NCI-H1694 treated with DMSO at 0.1 percent for 48 hours (cell line): ENCODE data around the gene CD27.
A peak's percentile ranks its signal among the peaks of the same experiment; 100 is the strongest.
"Not testable (repeated sequence)": the region's sequence is repeated elsewhere in the genome, so short reads cannot be mapped to it uniquely, and the experiment has no call there.

Experiments used
- DNase-seq: peaks from one replicate; lab custom pipeline; 2025; lab: John Stamatoyannopoulos, UW

Gene CD27

GRCh38 chr12:6461401-6462233 lies 16.9 kb downstream of the CD27 start:
- DNase-seq: no peak

GRCh38 chr12:6462234-6462995 lies 17.7 kb downstream of the CD27 start:
- no peak for DNase-seq

DNA sequence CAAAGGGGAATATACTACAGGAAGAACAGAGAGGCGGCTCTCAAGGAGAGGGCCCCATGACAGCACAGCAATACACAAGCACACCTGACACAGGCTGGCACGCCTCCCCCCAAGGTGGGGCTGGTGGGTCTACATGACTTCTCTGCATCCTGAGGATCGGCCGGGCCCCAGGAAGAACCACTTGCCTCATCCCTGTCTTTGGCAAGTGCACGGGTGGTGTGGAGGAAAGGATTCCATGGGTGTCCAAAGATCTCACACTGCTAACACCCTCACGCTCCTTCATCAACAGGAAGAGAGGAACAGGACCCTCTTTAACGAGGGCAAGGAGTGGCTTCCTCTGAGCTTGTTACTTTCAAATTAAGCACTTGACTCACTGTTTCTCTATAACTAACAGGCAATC lies 18.5 kb downstream of the CD27 start:
- DNase-seq: no peak

- DNase-seq: no peak
Measured at GRCh38 chr12:6463858-6464257, 19.1 kb downstream of the CD27 start.

DNA sequence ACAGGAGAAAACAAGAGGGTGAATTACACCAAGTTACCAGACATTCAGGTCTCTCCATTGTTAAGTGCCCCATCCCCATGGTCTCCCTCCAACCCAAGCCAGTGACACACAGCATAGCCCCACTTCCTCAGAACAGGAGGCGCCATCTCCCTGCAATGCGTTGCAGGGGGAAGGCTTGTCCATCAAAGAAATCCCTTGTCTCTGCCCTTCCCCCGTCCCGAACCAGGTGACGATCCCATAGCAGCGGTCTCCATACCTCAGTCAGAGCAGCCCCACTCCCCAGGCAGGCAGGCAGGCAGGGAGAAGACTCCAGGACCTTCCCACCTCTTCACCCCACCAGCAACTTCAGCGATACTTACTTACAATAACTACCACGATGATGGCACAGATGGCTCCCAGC lies 19.8 kb downstream of the CD27 start:
- DNase-seq: no peak

- peak; percentile 65 for DNase-seq
Measured at GRCh38 chr12:6465467-6466183, 20.9 kb downstream of the CD27 start.

DNA sequence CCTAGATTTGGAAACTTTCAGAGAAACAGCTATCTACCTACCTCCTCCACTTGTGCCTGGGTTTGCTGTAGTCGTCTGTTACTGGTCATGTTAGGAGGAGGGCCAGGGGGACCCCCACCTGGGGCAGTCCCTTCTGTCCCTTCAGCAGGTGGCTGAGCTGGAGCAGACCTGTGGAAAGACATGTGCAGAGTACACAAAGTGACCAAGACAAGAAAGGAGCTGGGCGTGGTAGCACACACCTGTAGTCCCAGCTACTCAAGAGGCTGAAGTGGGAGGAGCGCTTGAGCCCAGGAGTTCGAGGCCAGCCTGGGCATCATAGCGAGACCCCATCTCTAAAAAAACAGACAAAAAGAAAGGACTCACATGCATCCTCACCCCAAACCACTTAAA lies 21.4 kb downstream of the CD27 start:
- DNase-seq: no peak

GRCh38 chr12:6466751-6467150 lies 22.0 kb downstream of the CD27 start:
- DNase-seq: not testable (repeated sequence)

GRCh38 chr12:6467571-6468282 lies 23.0 kb downstream of the CD27 start:
- not testable (repeated sequence) for DNase-seq

GRCh38 chr12:6468283-6468575 lies 23.5 kb downstream of the CD27 start:
- no peak for DNase-seq

- no peak for DNase-seq
Measured at GRCh38 chr12:6469092-6469491, 24.3 kb downstream of the CD27 start.

DNA sequence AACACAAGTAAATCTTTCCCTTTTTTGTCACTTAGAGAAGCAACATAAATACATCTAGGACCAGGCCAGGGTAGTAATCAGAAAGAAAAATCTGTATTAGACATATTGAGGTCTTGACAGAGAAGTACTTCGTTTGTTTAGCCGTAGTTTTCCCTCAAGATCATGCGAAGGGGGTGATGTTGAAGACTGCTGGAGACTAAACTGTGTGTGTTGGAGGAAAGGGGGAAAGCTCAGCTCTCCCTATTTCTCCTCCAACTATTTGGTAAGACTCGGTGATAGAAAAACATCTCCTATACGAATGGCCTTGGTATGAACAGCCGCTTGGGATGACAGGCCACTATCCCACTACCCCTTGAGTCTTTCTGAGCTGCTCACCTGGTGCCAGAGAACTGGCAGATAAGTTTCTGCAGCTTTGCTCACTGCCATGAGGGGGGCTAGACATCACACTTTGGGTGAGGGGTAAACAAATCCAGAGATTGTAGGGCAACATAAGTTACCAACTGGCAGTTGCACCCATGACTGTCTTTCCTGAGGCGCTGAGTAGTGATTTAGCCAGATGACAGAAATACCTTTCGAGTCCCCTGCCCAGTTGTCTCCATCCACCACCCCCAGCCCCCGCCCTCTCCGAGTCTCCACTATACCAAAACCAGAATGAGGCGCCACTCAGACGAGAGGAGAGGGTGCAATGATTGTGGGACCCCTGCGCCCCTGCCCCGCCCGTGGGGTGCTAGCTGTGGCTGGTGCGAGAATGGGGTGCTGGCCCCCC lies 25.0 kb downstream of the CD27 start:
- DNase-seq: no peak

GRCh38 chr12:6470375-6471163 lies 25.8 kb downstream of the CD27 start, which contains the start of gene VAMP1:
VAMP1 (minus strand) TSS chr12:6470677; CDS start chr12:6470531, 146 bp downstream.
- peak; percentile 97 for DNase-seq

DNA sequence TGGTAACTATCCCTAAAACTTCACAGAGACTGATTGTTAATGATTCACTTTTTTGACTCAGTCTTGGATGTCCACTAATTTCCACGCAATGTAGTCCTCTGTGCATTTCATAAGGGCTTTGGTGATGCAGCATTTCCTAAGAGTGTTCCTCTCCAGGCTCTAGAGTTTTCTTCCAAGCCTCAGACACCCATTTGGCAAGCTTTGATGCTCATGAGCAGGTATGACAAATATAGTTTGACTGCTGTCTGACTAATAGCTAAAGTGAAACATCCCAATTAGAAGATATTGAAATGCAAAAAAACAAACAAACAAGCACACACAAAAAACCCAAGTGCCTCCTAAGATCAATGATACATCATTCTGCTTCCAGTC lies 27.2 kb downstream of the CD27 start:
- no peak for DNase-seq

- no peak for DNase-seq
Measured at GRCh38 chr12:6472491-6472890, 27.7 kb downstream of the CD27 start.

- DNase-seq: not testable (repeated sequence)
Measured at GRCh38 chr12:6475233-6475975, 30.6 kb downstream of the CD27 start.

GRCh38 chr12:6476489-6476888 lies 31.7 kb downstream of the CD27 start:
- DNase-seq: no peak

DNA sequence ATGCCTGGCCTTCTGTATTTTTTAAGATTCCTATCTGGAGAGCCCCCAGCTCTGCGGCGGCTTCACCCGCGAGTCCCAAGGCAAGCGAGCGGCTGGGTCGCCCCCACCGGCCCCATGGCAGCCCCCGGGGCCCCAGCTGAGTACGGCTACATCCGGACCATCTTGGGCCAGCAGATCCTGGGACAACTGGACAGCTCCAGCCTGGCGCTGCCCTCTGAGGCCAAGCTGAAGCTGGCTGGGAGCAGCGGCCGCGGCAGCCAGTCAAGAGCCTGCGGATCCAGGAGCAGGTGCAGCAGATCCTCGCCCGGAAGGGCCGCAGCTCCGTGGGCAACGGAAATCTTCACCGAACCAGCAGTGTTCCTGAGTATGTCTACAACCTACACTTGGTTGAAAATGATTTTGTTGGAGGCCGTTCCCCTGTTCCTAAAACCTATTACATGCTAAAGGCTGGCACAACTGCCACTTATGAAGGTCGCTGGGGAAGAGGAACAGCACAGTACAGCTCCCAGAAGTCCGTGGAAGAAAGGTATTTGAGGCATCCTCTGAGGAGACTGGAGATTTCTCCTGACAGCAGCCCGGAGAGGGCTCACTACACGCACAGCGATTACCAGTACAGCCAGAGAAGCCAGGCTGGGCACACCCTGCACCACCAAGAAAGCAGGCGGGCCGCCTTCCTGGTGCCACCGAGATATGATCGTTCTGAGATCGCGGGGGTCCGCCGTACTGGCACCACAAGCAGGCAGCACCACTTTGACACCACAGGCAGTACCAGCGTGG lies 33.0 kb downstream of the CD27 start:
- not testable (repeated sequence) for DNase-seq

DNA sequence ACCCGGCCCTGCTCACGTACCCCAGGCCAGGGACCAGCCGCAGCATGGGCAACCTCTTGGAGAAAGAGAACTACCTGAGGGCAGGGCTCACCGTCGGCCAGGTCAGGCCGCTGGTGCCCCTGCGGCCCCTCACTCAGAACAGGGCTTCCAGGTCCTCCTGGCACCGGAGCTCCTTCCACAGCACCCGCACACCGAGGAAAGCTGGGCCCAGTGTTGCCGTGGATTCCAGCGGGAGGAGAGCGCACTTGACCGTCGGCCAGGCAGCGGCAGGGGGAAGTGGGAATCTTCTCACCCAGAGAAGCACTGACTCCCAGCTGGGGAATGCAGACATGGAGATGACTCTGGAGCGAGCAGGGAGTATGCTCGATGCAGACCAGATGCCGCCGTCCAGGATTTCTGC lies 33.7 kb downstream of the CD27 start:
- DNase-seq: no peak
